ENCODE results near the gene CDRT4. TPM values are rescaled to one million over a fixed set of nuclear protein-coding genes. Genes with fewer than 3 reads are reported as not detected.
A peak's percentile ranks its signal among the peaks of the same experiment; 100 is the strongest.

CDRT4 gene
- total and polyA plus RNA-seq, 2 donors (not counting 3 experiments of a cell fraction or from before 2014, with no cell fraction given): 11.5 to 13.6 TPM

DNA sequence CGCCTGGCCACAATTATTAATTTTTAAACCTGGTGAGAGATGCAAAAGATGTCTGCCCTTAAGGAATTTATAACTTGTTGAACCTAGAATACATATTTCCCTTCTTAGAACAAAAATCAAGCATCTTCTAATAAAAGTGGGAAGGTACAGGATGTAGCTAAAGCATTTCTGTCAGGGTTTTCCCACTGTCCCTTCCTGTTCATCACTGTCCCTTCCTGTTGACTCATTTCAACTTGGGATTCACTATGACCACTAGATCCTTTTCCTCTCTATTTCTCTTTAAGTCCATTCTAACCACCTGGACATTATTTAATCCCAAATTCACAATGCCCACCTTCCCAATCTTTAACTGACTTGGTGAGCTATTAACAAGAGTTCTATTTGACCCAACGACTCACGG, 33.9 kb upstream of the CDRT4 start:
- Histone ChIP-seq H3K4me2 (ENCODE audit: insufficient read depth, low read length) (no peak overlapping the region), H3K9me3 (replicated peaks; ENCODE audit: control insufficient read depth, insufficient read depth, low read length) (no peaks in the 10 kb centered on the region), H2AFZ (ENCODE audit: low read depth, low read length) (no peak overlapping the region), H3K27ac (ENCODE audit: insufficient read depth, low read depth, low read length) (peak overlapping the region; percentile 39), H4K20me1 (replicated peaks; ENCODE audit: control insufficient read depth, extremely low read depth, insufficient read depth, low read length) (no peaks in the 10 kb centered on the region), H3K36me3 (ENCODE audit: control insufficient read depth in 2 of 2, extremely low read depth in 1 of 2, insufficient read depth in 2 of 2, low read length in 2 of 2) (peaks cover 4 to 5% of the 10 kb centered on the region in 2 experiments), H3K9ac (replicated peaks; ENCODE audit: extremely low read depth, insufficient read depth, low read length) (no peak overlapping the region), H3K27me3 (ENCODE audit: control insufficient read depth in 2 of 2, insufficient read depth in 2 of 2, low read length in 2 of 2) (no peaks in the 10 kb centered on the region), H3K4me3 (replicated peaks in 1 of 3; ENCODE audit: insufficient read depth in 1 of 3, low read depth in 1 of 3, low read length in 3 of 3) (no peak overlapping the region), H3K79me2 (ENCODE audit: control insufficient read depth, insufficient read depth, low read length) (no peaks in the 10 kb centered on the region), H3K4me1 (ENCODE audit: control insufficient read depth, extremely low read depth, insufficient read depth, low read length) (peaks cover 15% of the 10 kb centered on the region), H3K9me1 (replicated peaks; ENCODE audit: control insufficient read depth, extremely low read depth, insufficient read depth, low read length) (no peaks in the 10 kb centered on the region)
- ChIA-PET CTCF (interaction anchor here (2.4 to 7.4 kb wide), 4 partner anchors 12 to 240 kb away, joined by 19 to 410 read pairs (median 49); partner anchors contain the start of gene PMP22), POLR2A (no interaction called here)
- no TSS peak for BruUV-seq (replicated peaks)
- TF ChIP-seq POLR2A (IDR thresholded peaks at IDR 0.05; ENCODE audit: low read depth, low read length) (no peak), GATA2 (IDR thresholded peaks at IDR 0.05; ENCODE audit: insufficient read depth, insufficient read length, low read depth, low read length) (no peak), EZH2 (IDR thresholded peaks at IDR 0.05; ENCODE audit: borderline replicate concordance, low read depth, low read length, severe bottlenecking) (no peak), FOS (IDR thresholded peaks at IDR 0.05; ENCODE audit: borderline replicate concordance, insufficient read depth, low read length) (no peak), POLR2AphosphoS5 (IDR thresholded peaks at IDR 0.05; ENCODE audit: insufficient read depth, low read depth, low read length) (no peak), MYC (IDR thresholded peaks at IDR 0.05; ENCODE audit: low read depth, low read length) (no peak), JUN (IDR thresholded peaks at IDR 0.05; ENCODE audit: borderline replicate concordance, insufficient read depth, insufficient read length, low read depth) (no peak)
- TF ChIP-seq, protein P1, sequence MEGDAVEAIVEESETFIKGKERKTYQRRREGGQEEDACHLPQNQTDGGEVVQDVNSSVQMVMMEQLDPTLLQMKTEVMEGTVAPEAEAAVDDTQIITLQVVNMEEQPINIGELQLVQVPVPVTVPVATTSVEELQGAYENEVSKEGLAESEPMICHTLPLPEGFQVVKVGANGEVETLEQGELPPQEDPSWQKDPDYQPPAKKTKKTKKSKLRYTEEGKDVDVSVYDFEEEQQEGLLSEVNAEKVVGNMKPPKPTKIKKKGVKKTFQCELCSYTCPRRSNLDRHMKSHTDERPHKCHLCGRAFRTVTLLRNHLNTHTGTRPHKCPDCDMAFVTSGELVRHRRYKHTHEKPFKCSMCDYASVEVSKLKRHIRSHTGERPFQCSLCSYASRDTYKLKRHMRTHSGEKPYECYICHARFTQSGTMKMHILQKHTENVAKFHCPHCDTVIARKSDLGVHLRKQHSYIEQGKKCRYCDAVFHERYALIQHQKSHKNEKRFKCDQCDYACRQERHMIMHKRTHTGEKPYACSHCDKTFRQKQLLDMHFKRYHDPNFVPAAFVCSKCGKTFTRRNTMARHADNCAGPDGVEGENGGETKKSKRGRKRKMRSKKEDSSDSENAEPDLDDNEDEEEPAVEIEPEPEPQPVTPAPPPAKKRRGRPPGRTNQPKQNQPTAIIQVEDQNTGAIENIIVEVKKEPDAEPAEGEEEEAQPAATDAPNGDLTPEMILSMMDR (IDR thresholded peaks at IDR 0.05; ENCODE audit: extremely low read depth in 1 of 2, insufficient read depth in 1 of 2, low read depth in 1 of 2, low read length in 2 of 2): no peak
- TF ChIP-seq, protein P2, sequence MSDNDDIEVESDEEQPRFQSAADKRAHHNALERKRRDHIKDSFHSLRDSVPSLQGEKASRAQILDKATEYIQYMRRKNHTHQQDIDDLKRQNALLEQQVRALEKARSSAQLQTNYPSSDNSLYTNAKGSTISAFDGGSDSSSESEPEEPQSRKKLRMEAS (IDR thresholded peaks at IDR 0.05; ENCODE audit: insufficient read depth, insufficient read length): no peak
- intact Hi-C loops (cut with micrococcal nuclease) (no loop called here), dilution Hi-C loops (cut with MboI; ENCODE audit: extremely low pct_ligation_motif_present, low sequenced_read_pairs) (no loop called here)
- FAIRE-seq (peak; percentile 24), DNase-seq (ENCODE audit: low read depth, low spot score) (no peak)

Data from endothelial cell of umbilical vein (primary cell).